Tibial nerve (tissue), 4 donors: ENCODE measurements around the gene WARS2. TPM values are rescaled to one million over a fixed set of nuclear protein-coding genes. Genes with fewer than 3 reads are reported as not detected.
A peak's percentile ranks its signal among the peaks of the same experiment; 100 is the strongest.

Source experiments
- DNase-seq, 2 donors: peaks; one replicate each; pipeline ENCODE4 v3.0.0-alpha.2; 2019; ENCODE audit warnings: low spot score in 2 of 2
- H3K27ac ChIP-seq, 4 donors: fragments of 200-600 bp; sonication (generic) in 3 of 4; one replicate each; pipeline ENCODE4 v1.5.1; 2017 to 2019; ENCODE audit warnings: mild to moderate bottlenecking in 1 of 4
- H3K27me3 ChIP-seq, 2 donors: fragments of 200-600 bp; sonication (generic) in 1 of 2; one replicate each; pipeline versions ENCODE4 v1.5.1 to v1.6.0; 2017 to 2019
- H3K36me3 ChIP-seq, 3 donors: fragments of 200-600 bp; sonication (generic); one replicate each; pipeline ENCODE4 v1.5.1; 2018 to 2019
- H3K4me1 ChIP-seq, 4 donors: fragments of 200-600 bp; sonication (generic) in 3 of 4; one replicate each; pipeline ENCODE4 v1.5.1; 2017 to 2019
- H3K4me3 ChIP-seq, 4 donors: fragments of 200-600 bp; sonication (generic) in 3 of 4; one replicate each; pipeline ENCODE4 v1.5.1; 2017 to 2019; ENCODE audit warnings: mild to moderate bottlenecking in 1 of 4, moderate library complexity in 1 of 4
- H3K9me3 ChIP-seq, 4 donors: fragments of 200-600 bp; sonication (generic) in 3 of 4; one replicate each; pipeline ENCODE4 v1.5.1; 2017 to 2019
- EP300 ChIP-seq, 2 donors: sonication (generic); formaldehyde crosslinking; IDR thresholded peaks; one replicate each; pipeline ENCODE4 v1.6.1; 2017; ENCODE audit warnings: antibody characterized with exemption in 2 of 2, mild to moderate bottlenecking in 1 of 2
- POLR2A ChIP-seq, 2 donors: fragments of 450-650 bp; IDR thresholded peaks; one replicate each; pipeline ENCODE4 v1.6.1; 2017; ENCODE audit warnings: antibody characterized with exemption in 2 of 2, mild to moderate bottlenecking in 2 of 2, moderate library complexity in 2 of 2
- WGBS, 2 donors: methylation state at CpG; one replicate each; pipeline ENCODE4 v1.1.5; 2018; 5-methylcytosine and 5-hydroxymethylcytosine counted together
- total RNA-seq, 4 donors: library from RNA; depleted of rRNA; stranded (reverse); fragments of >200 nt; gene quantifications; one replicate each; pipeline ENCODE4 v1.1.0, GENCODE V29; 2016
- TF ChIP-seq, protein P1 (sequence below), 5 experiments: fragments of 200-600 bp in 3 of 5; fragments of 450-650 bp in 2 of 5; sonication (generic) in 3 of 5; IDR thresholded peaks; one replicate each; pipeline ENCODE4 v1.5.1; 2016 to 2019; ENCODE audit warnings: antibody characterized with exemption in 5 of 5, mild to moderate bottlenecking in 3 of 5, moderate library complexity in 2 of 5

WARS2 gene
- total RNA-seq, 4 donors from 2014 or later, result 18.9 to 31.0 (median 22.0) TPM

DNA sequence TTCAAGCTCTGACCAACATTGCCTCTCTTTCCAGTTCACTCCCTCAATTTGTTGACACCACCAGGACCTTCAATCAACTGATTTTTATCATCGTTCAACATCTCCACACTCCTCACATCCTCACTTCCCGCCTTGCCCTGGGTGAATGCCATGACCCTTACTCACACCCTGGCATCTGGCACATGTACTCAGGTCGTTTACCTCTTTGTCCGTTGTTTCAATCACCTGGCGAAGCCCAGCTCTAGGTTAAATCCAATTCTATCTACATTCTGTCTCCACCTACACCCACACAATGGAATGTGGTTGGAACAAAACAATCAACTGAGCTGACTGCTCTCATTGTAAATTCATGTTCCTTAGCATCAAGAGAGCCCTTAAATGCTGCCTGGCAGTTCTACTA, 128.1 kb downstream of the WARS2 start:
- H3K27ac ChIP-seq, result no peak overlapping the region
- peaks cover 0 to 12% of the 10 kb centered on the region in 2 donors for H3K27me3 ChIP-seq
- peaks cover 5 to 22% (median 6%) of the 10 kb centered on the region in 4 donors for H3K4me1 ChIP-seq
- no peak for DNase-seq
- no peak for TF ChIP-seq EP300 (IDR thresholded peaks at IDR 0.05)
- TF ChIP-seq, protein P1, sequence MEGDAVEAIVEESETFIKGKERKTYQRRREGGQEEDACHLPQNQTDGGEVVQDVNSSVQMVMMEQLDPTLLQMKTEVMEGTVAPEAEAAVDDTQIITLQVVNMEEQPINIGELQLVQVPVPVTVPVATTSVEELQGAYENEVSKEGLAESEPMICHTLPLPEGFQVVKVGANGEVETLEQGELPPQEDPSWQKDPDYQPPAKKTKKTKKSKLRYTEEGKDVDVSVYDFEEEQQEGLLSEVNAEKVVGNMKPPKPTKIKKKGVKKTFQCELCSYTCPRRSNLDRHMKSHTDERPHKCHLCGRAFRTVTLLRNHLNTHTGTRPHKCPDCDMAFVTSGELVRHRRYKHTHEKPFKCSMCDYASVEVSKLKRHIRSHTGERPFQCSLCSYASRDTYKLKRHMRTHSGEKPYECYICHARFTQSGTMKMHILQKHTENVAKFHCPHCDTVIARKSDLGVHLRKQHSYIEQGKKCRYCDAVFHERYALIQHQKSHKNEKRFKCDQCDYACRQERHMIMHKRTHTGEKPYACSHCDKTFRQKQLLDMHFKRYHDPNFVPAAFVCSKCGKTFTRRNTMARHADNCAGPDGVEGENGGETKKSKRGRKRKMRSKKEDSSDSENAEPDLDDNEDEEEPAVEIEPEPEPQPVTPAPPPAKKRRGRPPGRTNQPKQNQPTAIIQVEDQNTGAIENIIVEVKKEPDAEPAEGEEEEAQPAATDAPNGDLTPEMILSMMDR (IDR thresholded peaks at IDR 0.05), result no peak
- no peaks in the 10 kb centered on the region for H3K36me3 ChIP-seq
- H3K9me3 ChIP-seq, result no peaks in the 10 kb centered on the region
- WGBS, 2 donors, result 66 to 90% methylated on average over 5 of the region's 5 CpGs
- H3K4me3 ChIP-seq, result no peak overlapping the region

- H3K4me3 ChIP-seq, result no peak overlapping the region
- 88 to 91% methylated on average over 3 of the region's 3 CpGs for WGBS, 2 donors
- H3K27ac ChIP-seq, result no peak overlapping the region
- TF ChIP-seq EP300 (IDR thresholded peaks at IDR 0.05) (no peak), POLR2A (IDR thresholded peaks at IDR 0.05) (no peak)
- TF ChIP-seq, protein P1 (IDR thresholded peaks at IDR 0.05), result no peak
- H3K36me3 ChIP-seq, result no peaks in the 10 kb centered on the region
- peaks cover 5 to 29% (median 6%) of the 10 kb centered on the region in 4 donors for H3K4me1 ChIP-seq
- H3K9me3 ChIP-seq, result peaks cover 0 to 5% (median 0%) of the 10 kb centered on the region in 4 donors
- H3K27me3 ChIP-seq, result peaks cover 0 to 19% of the 10 kb centered on the region in 2 donors
- no peak for DNase-seq
These were observed 128.7 kb downstream of the WARS2 start for GRCh38 chr1:119011706-119012105.

DNA sequence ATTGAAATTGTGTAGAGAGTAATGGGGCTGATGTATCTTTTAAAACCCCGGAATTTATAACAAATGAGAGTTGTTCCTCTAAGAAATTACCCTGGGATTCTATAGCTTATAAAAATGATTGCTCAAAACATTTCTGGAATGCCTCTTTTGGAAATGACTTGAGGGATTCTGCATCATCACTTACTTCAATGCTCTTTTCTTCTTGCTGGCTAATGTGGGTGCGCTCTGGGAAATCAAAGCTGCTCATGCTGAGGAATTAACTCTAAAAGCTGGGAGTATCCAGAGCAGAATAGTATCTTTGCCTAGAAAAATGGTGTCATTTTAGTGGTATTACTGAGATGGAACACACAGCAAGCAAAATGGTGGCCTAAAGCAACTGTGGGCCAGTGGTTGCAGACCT, 129.3 kb downstream of the WARS2 start:
- Histone ChIP-seq H3K27me3 (peaks cover 0 to 25% of the 10 kb centered on the region in 2 donors), H3K9me3 (peaks cover 0 to 11% (median 0%) of the 10 kb centered on the region in 4 donors), H3K4me1 (peaks cover 5 to 34% (median 6%) of the 10 kb centered on the region in 4 donors), H3K27ac (no peak overlapping the region), H3K4me3 (no peak overlapping the region), H3K36me3 (no peaks in the 10 kb centered on the region)
- 66% methylated on average over 2 of the region's 2 CpGs for WGBS, 2 donors
- TF ChIP-seq, protein P1 (IDR thresholded peaks at IDR 0.05), result no peak
- TF ChIP-seq POLR2A (IDR thresholded peaks at IDR 0.05) (no peak), EP300 (IDR thresholded peaks at IDR 0.05) (no peak)
- DNase-seq, result no peak

- H3K4me1 ChIP-seq, result peaks cover 5 to 34% (median 6%) of the 10 kb centered on the region in 4 donors
- TF ChIP-seq, protein P1 (IDR thresholded peaks at IDR 0.05), result no peak
- TF ChIP-seq EP300 (IDR thresholded peaks at IDR 0.05), result no peak
- no peak for TF ChIP-seq POLR2A (IDR thresholded peaks at IDR 0.05)
- H3K27me3 ChIP-seq, result peaks cover 0 to 34% of the 10 kb centered on the region in 2 donors
- WGBS, 2 donors, result 59 to 63% methylated on average over 1 of the region's 1 CpG
- no peaks in the 10 kb centered on the region for H3K36me3 ChIP-seq
- no peak overlapping the region for H3K27ac ChIP-seq
- DNase-seq, result no peak
- no peak overlapping the region for H3K4me3 ChIP-seq
- H3K9me3 ChIP-seq, result peaks cover 0 to 15% (median 0%) of the 10 kb centered on the region in 4 donors
These were observed 130.3 kb downstream of the WARS2 start for GRCh38 chr1:119010201-119010600.

DNA sequence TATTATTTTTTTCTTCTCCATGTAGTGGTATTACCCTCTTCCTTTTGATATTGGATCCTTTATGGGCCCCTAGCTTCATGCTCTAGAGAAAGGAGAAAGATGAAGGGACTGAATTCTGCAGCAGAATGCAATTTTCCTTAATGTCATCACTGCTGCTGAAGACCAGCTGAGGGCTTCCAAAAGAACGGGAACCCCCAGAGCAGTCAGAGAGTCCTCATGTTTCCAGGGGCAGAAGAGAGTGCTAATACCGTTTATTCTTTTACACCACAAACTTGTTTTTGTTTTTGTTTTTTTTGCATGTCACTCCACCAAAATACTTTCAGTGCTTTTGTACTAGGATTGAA, 131.2 kb downstream of the WARS2 start:
- Histone ChIP-seq H3K27me3 (peaks cover 0 to 43% of the 10 kb centered on the region in 2 donors), H3K9me3 (peaks cover 0 to 15% (median 0%) of the 10 kb centered on the region in 4 donors), H3K4me1 (peaks cover 5 to 34% (median 6%) of the 10 kb centered on the region in 4 donors), H3K27ac (peak overlapping the region in 3 of 4 donors; percentile 2 to 63 (median 30)), H3K4me3 (no peak overlapping the region), H3K36me3 (no peaks in the 10 kb centered on the region)
- DNase-seq, result no peak
- TF ChIP-seq POLR2A (IDR thresholded peaks at IDR 0.05) (no peak), EP300 (IDR thresholded peaks at IDR 0.05) (no peak)
- TF ChIP-seq, protein P1 (IDR thresholded peaks at IDR 0.05), result no peak
- WGBS, 2 donors, result 3 to 13% methylated on average over 2 of the region's 2 CpGs
